WTC11 (cell line): Measurements from ENCODE around the gene BCL7B. TPM values are rescaled to one million over a fixed set of nuclear protein-coding genes. Genes with fewer than 3 reads are reported as not detected.

ENCODE experiments used
- AFF4 ChIP-seq: sonication (generic); formaldehyde crosslinking; IDR thresholded peaks from 2 replicates; pipeline ENCODE4 v1.8.1; 2023; ENCODE audit warnings: mild to moderate bottlenecking, missing genetic modification reagents, borderline replicate concordance
- CBFB ChIP-seq: sonication (generic); formaldehyde crosslinking; IDR thresholded peaks from 2 replicates; pipeline ENCODE4 v1.8.1; 2022; ENCODE audit warnings: mild to moderate bottlenecking, low read depth, missing genetic modification reagents
- CREB1 ChIP-seq: sonication (generic); formaldehyde crosslinking; IDR thresholded peaks from 2 replicates; pipeline ENCODE4 v1.8.0; 2023; ENCODE audit warnings: mild to moderate bottlenecking, missing genetic modification reagents
- E2F1 ChIP-seq: sonication (generic); formaldehyde crosslinking; IDR thresholded peaks from 2 replicates; pipeline ENCODE4 v1.8.0; 2022; ENCODE audit warnings: mild to moderate bottlenecking, missing genetic modification reagents
- E2F4 ChIP-seq: sonication (generic); formaldehyde crosslinking; IDR thresholded peaks from 2 replicates; pipeline ENCODE4 v1.8.1; 2022; ENCODE audit warnings: low read depth, mild to moderate bottlenecking, moderate library complexity, missing genetic modification reagents, borderline replicate concordance
- ELF4 ChIP-seq: sonication (generic); formaldehyde crosslinking; IDR thresholded peaks from 2 replicates; pipeline ENCODE4 v1.8.1; 2022; ENCODE audit warnings: low read depth, mild to moderate bottlenecking, moderate library complexity, missing genetic modification reagents
- ERG ChIP-seq: fragments of 250-450 bp; sonication (Bioruptor Pico); IDR thresholded peaks from 2 replicates; pipeline ENCODE4 v1.8.0; 2021; ENCODE audit warnings: mild to moderate bottlenecking
- ETV6 ChIP-seq: sonication (generic); formaldehyde crosslinking; IDR thresholded peaks from 2 replicates; pipeline ENCODE4 v1.8.1; 2022; ENCODE audit warnings: mild to moderate bottlenecking, missing genetic modification reagents
- FOXJ3 ChIP-seq: sonication (generic); formaldehyde crosslinking; IDR thresholded peaks from 2 replicates; pipeline ENCODE4 v1.9.0; 2021; ENCODE audit warnings: missing genetic modification reagents, mild to moderate bottlenecking, borderline replicate concordance
- IRF2 ChIP-seq: sonication (generic); formaldehyde crosslinking; IDR thresholded peaks from 2 replicates; pipeline ENCODE4 v1.8.0; 2022; ENCODE audit warnings: low read depth, missing genetic modification reagents, borderline replicate concordance
- KAT7 ChIP-seq: sonication (generic); formaldehyde crosslinking; IDR thresholded peaks from 2 replicates; pipeline ENCODE4 v1.8.1; 2023; ENCODE audit warnings: missing genetic modification reagents, mild to moderate bottlenecking, borderline replicate concordance
- MXD4 ChIP-seq: fragments of 250-450 bp; sonication (Bioruptor Pico); IDR thresholded peaks from 2 replicates; pipeline ENCODE4 v1.8.0; 2021; ENCODE audit warnings: mild to moderate bottlenecking, moderate library complexity, borderline replicate concordance
- NR2C2 ChIP-seq: sonication (generic); formaldehyde crosslinking; IDR thresholded peaks from 2 replicates; pipeline ENCODE4 v1.8.0; 2022; ENCODE audit warnings: mild to moderate bottlenecking, missing genetic modification reagents
- OVOL2 ChIP-seq: fragments of 250-450 bp; sonication (Bioruptor Pico); IDR thresholded peaks from 2 replicates; pipeline ENCODE4 v1.9.0; 2021; ENCODE audit warnings: mild to moderate bottlenecking, borderline replicate concordance
- SP1 ChIP-seq: sonication (generic); formaldehyde crosslinking; conservative IDR thresholded peaks from 2 replicates; pipeline ENCODE4 v1.8.1; 2022; ENCODE audit warnings: missing genetic modification reagents
- TCF7 ChIP-seq: sonication (generic); formaldehyde crosslinking; IDR thresholded peaks from 2 replicates; pipeline ENCODE4 v1.8.0; 2022; ENCODE audit warnings: mild to moderate bottlenecking, low read depth, missing genetic modification reagents, moderate library complexity
- TEAD4 ChIP-seq: sonication (generic); formaldehyde crosslinking; IDR thresholded peaks from 2 replicates; pipeline ENCODE4 v1.8.0; 2022; ENCODE audit warnings: mild to moderate bottlenecking, missing genetic modification reagents
- ZBTB21 ChIP-seq: sonication (generic); formaldehyde crosslinking; IDR thresholded peaks from 2 replicates; pipeline ENCODE4 v1.8.1; 2023; ENCODE audit warnings: mild to moderate bottlenecking, missing genetic modification reagents, borderline replicate concordance
- ZNF219 ChIP-seq: sonication (generic); formaldehyde crosslinking; IDR thresholded peaks from 2 replicates; pipeline ENCODE4 v1.8.0; 2023; ENCODE audit warnings: missing genetic modification reagents, mild to moderate bottlenecking, borderline replicate concordance
- ZNF232 ChIP-seq: sonication (generic); formaldehyde crosslinking; IDR thresholded peaks from 2 replicates; pipeline ENCODE4 v1.8.0; 2022; ENCODE audit warnings: mild to moderate bottlenecking, missing genetic modification reagents
- ZNF281 ChIP-seq: sonication (generic); formaldehyde crosslinking; IDR thresholded peaks from 2 replicates; pipeline ENCODE4 v1.8.0; 2023; ENCODE audit warnings: mild to moderate bottlenecking, missing genetic modification reagents
- ZNF317 ChIP-seq: sonication (generic); formaldehyde crosslinking; IDR thresholded peaks from 2 replicates; pipeline ENCODE4 v1.8.1; 2023; ENCODE audit warnings: low read depth, mild to moderate bottlenecking, moderate library complexity, missing genetic modification reagents, borderline replicate concordance
- ZNF416 ChIP-seq: fragments of 250-450 bp; sonication (Bioruptor Pico); IDR thresholded peaks from 2 replicates; pipeline ENCODE4 v1.9.0; 2021; ENCODE audit warnings: mild to moderate bottlenecking, inconsistent platforms
- ZNF532 ChIP-seq: fragments of 250-450 bp; sonication (Bioruptor Pico); IDR thresholded peaks from 2 replicates; pipeline ENCODE4 v1.9.0; 2021; ENCODE audit warnings: mild to moderate bottlenecking, borderline replicate concordance
- ZNF671 ChIP-seq: fragments of 250-450 bp; sonication (Bioruptor Pico); IDR thresholded peaks from 2 replicates; pipeline ENCODE4 v1.8.0; 2021; ENCODE audit warnings: mild to moderate bottlenecking
- total RNA-seq: library from RNA; stranded (reverse); gene quantifications from 3 replicates; pipeline ENCODE4 v1.2.3, GENCODE V29; 2021

Gene BCL7B
- total RNA-seq, 1 experiment from 2014 or later, result 28.5 TPM

GRCh38 chr7:73578342-73579128, 21.0 kb upstream of the BCL7B start, which contains the start of gene TBL2 (continued):
- no peak for TF ChIP-seq CBFB
- no peak for TF ChIP-seq AFF4 (CRISPR knock-in tag)
- no peak for TF ChIP-seq ZNF232 (CRISPR knock-in tag)
- no peak for TF ChIP-seq NR2C2 (CRISPR knock-in tag)
- TF ChIP-seq IRF2 (CRISPR knock-in tag), result no peak
- no peak for TF ChIP-seq ELF4 (CRISPR knock-in tag)
- no peak for TF ChIP-seq TEAD4 (CRISPR knock-in tag)
- TF ChIP-seq TCF7 (CRISPR knock-in tag), result no peak
- TF ChIP-seq ZNF219 (CRISPR knock-in tag), result peak; percentile 36; the same call in 1 of the 2 replicates
- peak; percentile 84 for TF ChIP-seq SP1 (CRISPR knock-in tag)
- TF ChIP-seq ZNF532 (CRISPR knock-in tag), result no peak
- no peak for TF ChIP-seq ZNF281 (CRISPR knock-in tag)
- TF ChIP-seq OVOL2 (CRISPR knock-in tag), result no peak
- TF ChIP-seq E2F4, result no peak
- no peak for TF ChIP-seq KAT7 (CRISPR knock-in tag)
- no peak for TF ChIP-seq CREB1 (CRISPR knock-in tag)
- TF ChIP-seq ZNF317 (CRISPR knock-in tag), result 0 out of 2 replicates have a peak, but pooled peaks have one; percentile 50
- no peak for TF ChIP-seq FOXJ3 (CRISPR knock-in tag)
- no peak for TF ChIP-seq MXD4
- TF ChIP-seq ZNF671 (CRISPR knock-in tag), result no peak
- no peak for TF ChIP-seq ZBTB21 (CRISPR knock-in tag)
- 0 out of 2 replicates have a peak, but pooled peaks have one; percentile 37 for TF ChIP-seq ZNF416 (CRISPR knock-in tag)
- TF ChIP-seq ETV6, result peak; percentile 50
- no peak for TF ChIP-seq E2F1 (CRISPR knock-in tag)
- no peak for TF ChIP-seq ERG
